GM12874 (cell line): Measurements from ENCODE around the gene OSBPL7.

Experiments
- TF ChIP-seq, protein P1 (sequence below): IDR thresholded peaks from 2 replicates; pipeline ENCODE4 v1.5.1; 2011; ENCODE audit warnings: low read depth, mild to moderate bottlenecking, control low read depth, low read length, moderate library complexity; ENCODE audit not compliant: insufficient read depth

The OSBPL7 gene, protein sequence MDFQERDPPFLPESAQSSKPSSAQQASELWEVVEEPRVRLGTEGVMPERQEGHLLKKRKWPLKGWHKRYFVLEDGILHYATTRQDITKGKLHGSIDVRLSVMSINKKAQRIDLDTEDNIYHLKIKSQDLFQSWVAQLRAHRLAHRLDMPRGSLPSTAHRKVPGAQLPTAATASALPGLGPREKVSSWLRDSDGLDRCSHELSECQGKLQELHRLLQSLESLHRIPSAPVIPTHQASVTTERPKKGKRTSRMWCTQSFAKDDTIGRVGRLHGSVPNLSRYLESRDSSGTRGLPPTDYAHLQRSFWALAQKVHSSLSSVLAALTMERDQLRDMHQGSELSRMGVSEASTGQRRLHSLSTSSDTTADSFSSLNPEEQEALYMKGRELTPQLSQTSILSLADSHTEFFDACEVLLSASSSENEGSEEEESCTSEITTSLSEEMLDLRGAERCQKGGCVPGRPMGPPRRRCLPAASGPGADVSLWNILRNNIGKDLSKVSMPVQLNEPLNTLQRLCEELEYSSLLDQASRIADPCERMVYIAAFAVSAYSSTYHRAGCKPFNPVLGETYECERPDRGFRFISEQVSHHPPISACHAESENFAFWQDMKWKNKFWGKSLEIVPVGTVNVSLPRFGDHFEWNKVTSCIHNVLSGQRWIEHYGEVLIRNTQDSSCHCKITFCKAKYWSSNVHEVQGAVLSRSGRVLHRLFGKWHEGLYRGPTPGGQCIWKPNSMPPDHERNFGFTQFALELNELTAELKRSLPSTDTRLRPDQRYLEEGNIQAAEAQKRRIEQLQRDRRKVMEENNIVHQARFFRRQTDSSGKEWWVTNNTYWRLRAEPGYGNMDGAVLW

DNA sequence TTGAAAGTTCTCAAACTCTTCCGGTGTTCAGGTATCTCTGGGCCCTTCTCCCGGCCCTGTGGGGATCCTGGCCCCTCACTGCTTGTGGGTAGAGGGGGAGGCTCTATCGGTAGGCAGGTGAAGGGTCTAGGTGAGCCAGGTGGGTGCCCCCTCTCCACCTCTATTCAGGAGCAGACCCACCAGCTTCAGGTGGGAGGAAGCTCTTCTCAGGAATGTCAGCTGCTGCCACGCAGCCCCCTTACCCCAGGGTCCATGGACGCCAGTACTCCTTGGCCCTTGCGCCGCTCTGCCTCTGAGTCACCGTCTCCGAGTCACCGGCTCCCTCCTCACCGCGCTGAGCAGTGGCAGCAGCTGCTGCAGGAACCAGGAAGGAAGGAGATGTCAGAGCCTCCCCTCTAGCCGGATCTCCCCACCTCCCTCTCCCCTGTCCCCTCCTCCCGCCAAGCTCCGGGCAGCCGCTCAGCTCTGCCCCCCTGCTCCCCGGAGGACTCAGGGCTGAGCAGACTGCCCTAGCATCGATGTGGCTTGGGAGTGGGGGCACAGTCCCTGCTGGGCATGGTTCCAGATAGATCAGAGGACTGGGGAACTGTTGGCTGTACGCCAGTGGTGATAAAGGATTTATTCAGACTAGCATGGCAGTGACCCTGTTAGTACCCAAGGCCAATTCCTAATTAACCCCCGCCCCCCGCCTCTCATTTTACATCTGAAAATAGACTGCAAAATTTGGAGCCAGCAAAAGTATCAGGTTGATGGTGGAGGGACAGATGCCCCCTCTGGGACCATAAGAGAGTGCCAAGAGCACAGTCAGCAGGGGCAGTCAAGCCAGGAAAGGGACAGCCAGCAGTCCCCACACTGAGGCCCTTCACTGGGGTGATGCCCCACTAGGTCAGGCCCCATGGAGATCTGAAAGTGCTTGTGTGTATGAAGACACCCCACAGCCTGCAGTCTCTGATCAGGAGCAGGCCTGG, at the start of gene OSBPL7:
TSS of gene OSBPL7 (minus strand) at position 371 of the 968 bp plus-strand sequence. CDS start 1,516 bp downstream, outside the sequence.
- TF ChIP-seq, protein P1, sequence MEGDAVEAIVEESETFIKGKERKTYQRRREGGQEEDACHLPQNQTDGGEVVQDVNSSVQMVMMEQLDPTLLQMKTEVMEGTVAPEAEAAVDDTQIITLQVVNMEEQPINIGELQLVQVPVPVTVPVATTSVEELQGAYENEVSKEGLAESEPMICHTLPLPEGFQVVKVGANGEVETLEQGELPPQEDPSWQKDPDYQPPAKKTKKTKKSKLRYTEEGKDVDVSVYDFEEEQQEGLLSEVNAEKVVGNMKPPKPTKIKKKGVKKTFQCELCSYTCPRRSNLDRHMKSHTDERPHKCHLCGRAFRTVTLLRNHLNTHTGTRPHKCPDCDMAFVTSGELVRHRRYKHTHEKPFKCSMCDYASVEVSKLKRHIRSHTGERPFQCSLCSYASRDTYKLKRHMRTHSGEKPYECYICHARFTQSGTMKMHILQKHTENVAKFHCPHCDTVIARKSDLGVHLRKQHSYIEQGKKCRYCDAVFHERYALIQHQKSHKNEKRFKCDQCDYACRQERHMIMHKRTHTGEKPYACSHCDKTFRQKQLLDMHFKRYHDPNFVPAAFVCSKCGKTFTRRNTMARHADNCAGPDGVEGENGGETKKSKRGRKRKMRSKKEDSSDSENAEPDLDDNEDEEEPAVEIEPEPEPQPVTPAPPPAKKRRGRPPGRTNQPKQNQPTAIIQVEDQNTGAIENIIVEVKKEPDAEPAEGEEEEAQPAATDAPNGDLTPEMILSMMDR = peak; percentile 36; the same call in 1 of the 2 replicates

DNA sequence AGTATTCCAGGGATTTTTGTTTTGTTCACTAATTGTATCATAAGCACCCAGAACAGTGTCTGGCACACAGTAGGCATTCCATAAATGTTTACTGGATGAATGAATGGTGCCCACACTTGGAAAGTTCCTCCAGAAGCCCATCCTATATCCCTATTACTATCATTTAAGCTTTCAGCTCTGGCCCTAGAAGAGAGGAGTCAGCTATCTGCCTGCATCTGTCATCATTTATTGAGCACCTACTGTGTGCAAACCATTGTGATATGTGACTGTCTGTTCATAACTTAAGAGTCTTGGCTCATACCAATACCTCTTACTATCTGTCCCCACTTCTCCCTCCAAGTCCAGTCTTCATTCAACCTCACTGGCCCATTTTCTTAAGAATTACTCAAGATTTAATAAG, 49.5 kb upstream of the OSBPL7 start:
- TF ChIP-seq, protein P1 = no peak

DNA sequence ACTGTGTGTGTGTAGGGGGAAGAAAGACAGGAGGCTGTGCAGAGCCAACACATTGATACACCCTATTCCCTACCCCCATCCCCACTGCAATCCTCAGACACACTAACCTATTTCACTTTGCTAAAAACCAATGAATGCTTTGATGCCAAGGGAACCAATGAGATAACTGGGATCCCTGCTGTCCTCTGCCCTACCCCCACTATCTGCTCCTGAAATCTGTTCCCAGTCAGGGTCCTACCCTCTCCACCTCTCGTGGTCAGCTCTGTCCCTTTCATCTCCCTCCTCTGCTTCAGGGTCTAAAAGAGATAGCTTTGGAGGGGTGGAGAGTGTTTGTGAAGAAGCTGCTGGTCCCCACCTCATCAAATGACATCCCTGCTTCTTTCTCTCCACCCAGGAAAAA, 48.5 kb upstream of the OSBPL7 start:
- TF ChIP-seq, protein P1 = no peak

DNA sequence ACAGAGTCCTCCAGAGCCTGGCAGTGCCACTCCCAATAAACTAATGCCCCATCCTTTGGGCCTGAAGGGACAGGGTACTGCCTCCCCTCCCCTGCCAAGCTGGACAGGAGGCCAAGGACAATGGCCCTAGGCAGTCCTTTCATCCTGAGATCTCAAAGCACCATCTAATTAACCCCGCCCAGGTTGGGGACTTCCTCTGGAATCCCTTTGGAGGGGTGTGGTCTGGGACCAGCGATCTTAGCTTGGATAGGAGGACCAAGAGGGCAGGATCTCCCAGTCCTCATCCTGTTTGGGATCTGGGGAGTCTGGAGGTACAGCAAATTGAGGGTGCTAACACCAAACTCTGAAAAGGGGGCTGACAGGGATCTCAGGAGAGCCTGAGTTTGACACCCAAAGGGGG, 47.5 kb upstream of the OSBPL7 start:
- TF ChIP-seq, protein P1 = no peak

DNA sequence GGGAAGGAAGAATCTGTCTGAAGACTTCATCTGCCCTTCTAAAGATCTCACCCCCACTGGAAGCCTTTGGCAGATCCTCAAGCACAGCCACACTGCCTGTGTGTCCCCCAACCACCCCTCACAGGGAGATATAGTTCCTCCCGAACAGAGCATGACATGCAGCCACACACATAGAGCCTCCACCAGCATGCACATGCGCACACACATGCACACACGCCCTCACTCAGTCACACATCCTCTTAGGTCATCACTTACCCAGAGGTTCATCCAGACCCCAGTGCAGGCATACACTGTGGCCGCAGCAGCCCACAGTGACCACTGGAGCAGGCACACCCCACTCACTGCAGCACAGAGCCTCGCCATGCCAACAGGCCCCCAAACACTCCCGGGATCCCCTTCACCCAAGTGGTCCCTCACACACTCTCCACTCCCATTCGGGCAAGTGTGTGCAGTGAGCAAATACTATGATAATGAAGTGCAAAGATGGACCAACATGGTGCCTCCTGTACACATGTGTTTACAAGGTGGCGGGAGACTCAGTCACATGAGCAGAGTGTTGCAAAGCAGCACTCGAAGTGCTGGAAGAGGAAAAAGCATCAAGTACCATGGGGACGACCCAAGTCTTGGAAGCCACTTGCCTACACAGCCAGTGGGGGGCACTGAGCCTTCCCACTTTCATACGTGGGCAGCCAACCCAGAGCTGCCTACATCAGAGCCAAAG, 46.4 kb upstream of the OSBPL7 start:
- TF ChIP-seq, protein P1 = no peak

DNA sequence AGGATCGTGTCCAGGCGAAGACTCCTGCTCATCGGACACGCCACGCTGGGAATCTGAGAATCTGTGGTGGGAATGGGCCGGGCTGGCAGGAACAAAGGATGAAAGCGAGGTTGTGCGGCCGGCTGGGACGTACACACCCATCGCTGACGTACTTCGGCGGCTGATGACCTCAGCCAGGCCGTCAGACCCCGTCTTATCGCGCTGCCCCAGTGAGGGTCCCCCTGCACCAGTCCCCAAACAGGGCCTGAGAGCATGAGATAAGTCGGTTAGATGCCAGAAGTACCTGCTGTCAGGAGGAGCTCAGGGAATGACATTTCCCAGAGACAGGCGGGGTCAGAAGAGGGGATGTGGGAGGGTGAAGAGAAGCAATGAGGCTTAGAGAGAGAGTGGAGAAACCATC, 45.3 kb upstream of the OSBPL7 start:
- TF ChIP-seq, protein P1 = no peak
